GM18861 (cell line): ENCODE results near the gene TTLL13.
A peak's percentile ranks its signal among the peaks of the same experiment; 100 is the strongest.

Experiments used
- ATAC-seq: cut with Tn5 transposase; IDR thresholded peaks from one replicate; pipeline ENCODE4 v1.9.1; 2021; ENCODE audit not compliant: unreplicated experiment

Gene TTLL13, protein sequence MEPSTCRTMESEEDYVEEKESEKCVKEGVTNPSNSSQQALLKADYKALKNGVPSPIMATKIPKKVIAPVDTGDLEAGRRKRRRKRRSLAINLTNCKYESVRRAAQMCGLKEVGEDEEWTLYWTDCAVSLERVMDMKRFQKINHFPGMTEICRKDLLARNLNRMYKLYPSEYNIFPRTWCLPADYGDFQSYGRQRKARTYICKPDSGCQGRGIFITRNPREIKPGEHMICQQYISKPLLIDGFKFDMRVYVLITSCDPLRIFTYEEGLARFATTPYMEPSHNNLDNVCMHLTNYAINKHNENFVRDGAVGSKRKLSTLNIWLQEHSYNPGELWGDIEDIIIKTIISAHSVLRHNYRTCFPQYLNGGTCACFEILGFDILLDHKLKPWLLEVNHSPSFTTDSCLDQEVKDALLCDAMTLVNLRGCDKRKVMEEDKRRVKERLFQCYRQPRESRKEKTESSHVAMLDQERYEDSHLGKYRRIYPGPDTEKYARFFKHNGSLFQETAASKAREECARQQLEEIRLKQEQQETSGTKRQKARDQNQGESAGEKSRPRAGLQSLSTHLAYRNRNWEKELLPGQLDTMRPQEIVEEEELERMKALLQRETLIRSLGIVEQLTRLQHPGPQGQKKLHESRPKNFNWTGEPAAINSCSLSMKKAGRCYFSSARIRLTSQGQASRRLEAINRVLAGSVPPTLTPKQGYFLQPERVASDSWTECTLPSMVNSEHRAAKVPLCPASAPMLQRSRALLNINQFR

DNA sequence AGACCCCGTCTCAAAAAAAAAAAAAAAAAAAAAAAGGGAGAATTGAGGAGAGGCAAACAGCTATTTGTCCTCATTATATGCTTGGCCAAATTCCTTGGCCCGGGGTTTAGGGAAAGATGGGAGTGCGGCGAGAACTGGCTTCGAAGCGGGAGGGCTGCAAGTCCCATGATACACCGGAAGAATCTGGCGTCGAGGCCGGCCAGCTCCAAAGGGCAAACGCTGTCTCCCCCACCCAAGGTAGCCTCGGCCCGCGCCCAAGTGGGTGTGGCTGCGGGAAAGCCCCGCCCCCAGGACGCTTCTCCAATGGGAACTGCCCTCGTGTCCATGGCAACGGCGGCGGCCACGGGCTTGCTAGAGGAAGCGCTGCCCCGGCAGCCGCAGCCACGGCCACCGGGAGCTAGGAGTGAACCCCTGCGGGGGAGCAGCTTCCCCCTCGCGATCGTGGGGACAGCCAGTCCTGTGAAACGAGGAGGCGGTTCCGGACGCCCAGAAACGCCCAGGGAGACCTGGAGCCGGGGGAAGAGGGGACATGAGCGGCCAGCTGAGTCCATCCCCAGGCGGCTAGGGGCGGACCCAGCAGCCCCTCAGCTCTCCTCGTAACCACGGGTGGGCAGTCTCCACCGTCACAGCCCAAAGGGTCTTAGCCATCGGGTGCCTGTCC is at the start of gene TTLL13:
Gene TTLL13, plus strand, starts transcription at position 354 of the 661 bp plus-strand sequence. CDS start 1,075 bp downstream, outside the sequence.
- ATAC-seq: peak; percentile 51

- no peak for ATAC-seq
Measured at GRCh38 chr15:90200534-90201129, 48.7 kb upstream of the TTLL13 start.

- peak; percentile 65 for ATAC-seq
Measured at GRCh38 chr15:90201130-90201943, 48.0 kb upstream of the TTLL13 start, which contains the start of gene SEMA4B. TSS of gene SEMA4B (plus strand) at chr15:90201330. CDS start at chr15:90201579, 249 bp downstream.

- ATAC-seq: no peak
Measured at GRCh38 chr15:90201944-90202375, 47.4 kb upstream of the TTLL13 start.

GRCh38 chr15:90202929-90203328 is 46.4 kb upstream of the TTLL13 start:
- ATAC-seq: no peak

- no peak for ATAC-seq
Measured at GRCh38 chr15:90203473-90203872, 45.9 kb upstream of the TTLL13 start.

DNA sequence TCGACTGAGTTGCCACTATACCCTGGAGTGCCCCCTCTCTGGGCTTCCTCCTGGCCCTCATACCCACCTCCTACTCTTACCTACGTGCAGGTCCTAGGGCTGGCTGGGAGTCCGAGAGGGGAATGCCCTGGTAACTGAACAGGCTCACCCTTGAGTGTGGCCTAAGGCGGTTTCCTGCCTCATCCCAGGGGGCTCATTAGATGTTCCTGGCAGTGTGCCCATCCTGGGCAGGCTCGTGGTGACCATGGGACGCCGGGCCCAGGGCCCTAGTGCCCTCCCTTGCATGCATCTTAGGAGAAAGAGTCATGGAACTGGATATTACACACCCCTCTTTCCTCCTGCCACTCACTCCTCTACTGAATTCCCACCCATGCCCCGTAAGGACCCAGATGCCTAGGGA is 45.4 kb upstream of the TTLL13 start:
- no peak for ATAC-seq

DNA sequence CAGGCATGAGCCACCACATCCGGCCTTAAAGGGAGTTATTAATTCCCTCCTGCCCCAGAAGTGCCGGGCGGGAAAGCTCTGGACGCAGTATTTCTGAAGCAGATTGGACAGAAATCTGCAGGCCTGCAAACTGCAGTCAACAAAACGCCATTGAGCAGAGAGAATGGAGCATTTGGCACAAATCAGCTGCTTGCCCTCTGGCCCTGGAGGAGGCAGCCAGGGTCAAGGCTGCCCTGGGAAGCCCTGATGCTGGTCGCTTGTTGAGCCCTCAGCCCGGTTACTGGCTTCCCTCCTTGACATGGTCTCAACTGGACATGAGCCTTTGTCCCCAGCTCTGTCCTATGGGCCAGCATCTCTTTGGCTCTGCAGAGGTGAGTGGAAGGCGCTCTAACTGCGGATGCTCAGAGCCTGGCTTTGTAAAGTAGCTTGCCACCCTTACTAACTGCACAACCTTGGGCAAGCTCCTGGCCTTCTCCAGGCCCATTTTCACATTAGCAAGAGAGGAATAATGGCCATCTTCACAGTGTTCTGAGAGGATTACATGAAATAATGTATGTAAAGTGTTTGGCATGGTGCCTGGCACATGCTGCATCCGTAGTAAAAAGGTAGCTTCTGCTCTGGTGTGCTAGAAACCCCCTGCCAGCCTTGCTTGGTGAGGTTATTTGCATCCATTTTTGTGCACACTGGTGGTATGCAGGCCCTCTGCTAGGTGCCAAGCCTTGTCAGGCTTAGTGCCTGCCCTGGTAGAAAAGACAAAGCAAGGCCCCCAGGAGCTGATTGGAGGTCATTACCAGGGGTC is 44.1 kb upstream of the TTLL13 start:
- ATAC-seq: no peak

- no peak for ATAC-seq
Measured at GRCh38 chr15:90205886-90206285, 43.5 kb upstream of the TTLL13 start.

DNA sequence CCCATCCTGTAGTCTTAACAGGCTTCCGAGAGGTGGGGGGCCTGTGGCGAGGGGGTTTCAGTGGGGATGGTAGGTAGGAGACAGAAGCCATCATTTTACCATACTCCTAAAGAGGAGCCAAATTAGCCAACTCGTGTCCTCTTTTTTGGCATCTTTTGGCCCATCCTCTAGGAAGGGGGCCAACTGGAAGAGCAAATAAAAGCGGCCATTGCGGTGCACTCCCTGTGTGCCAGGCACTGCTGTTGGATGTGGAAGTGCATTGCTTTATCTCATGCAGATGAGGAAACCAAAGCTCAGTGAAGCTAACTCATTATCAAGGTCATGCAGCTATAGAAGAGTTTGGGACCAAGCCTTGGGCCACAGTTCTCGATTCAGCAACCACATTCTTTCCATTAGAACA is 42.1 kb upstream of the TTLL13 start:
- no peak for ATAC-seq

DNA sequence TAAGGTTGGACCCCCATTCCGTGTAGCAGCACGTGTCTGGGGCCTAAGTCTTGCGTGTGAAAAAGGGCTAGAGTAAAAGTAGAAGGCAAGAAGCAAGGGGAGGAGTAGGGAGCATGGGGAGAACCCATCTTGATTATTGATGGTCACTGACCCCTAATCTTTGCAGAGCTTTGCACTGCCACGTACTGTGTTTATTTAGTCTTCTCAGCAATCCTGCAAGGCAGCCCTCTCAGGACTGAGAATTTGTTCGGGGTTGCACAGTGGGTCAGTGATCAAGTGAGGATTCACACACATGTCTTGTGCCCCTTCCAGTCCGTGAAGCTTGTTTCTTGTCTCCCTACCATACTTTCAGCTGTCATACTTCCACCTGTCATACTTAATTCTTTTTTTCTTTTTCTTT is 41.0 kb upstream of the TTLL13 start:
- ATAC-seq: no peak

- no peak for ATAC-seq
Measured at GRCh38 chr15:90209591-90209990, 39.8 kb upstream of the TTLL13 start.

- ATAC-seq: no peak
Measured at GRCh38 chr15:90210593-90210992, 38.8 kb upstream of the TTLL13 start.

DNA sequence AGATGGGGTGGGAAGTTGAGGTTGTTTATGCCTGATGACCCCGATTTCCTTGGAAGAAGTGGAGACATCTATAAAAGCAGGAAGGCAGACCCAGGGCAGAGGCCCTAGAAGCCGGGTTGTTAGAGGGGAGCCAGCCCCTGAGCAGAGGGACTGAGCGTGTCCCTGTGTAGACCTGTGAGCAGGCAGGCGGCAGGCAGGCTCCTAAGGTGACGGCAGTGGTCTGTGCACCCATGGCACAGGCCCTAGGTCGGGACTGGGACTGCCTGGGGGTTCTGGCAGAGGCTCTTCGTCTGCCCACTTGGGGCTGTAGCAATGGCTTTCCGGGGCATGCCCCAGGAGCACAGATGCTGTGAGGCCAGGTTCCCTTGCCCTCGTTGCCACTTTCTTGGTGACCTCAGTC is 38.3 kb upstream of the TTLL13 start:
- no peak for ATAC-seq

DNA sequence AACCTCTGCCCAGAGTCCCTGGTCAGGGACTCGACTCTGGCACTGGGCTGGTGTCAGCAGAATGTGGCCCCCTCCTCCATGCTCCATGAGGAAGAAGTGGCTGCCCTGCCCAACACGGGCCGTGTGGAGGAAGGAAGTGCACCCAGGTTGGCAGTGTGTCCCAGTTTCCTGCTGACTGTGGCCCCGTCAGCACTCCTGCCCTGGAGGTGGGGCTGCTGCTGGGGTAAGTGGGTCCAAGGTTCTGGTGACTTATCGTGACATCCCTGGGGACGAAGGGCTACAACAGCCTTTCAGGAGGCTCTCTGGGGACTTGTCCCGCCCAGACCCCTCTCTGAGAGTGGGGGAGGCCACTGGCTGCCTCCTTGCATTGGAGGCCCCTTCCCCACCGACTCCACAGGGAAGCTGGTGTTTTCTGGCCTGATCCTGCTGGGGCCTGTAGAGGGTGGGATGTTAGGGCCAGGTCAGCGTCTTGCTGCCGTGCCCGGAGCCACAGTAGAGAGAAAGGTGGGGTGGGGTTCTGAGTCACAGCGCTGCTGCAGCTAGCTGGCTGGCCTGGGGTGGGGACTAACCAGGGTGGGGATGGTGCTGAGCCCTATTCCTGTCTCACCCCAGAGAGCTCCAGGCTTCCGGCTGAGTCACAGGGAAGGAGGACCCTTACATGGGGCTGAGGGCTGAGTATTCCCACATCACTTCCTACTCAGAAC is 37.8 kb upstream of the TTLL13 start:
- ATAC-seq: no peak

DNA sequence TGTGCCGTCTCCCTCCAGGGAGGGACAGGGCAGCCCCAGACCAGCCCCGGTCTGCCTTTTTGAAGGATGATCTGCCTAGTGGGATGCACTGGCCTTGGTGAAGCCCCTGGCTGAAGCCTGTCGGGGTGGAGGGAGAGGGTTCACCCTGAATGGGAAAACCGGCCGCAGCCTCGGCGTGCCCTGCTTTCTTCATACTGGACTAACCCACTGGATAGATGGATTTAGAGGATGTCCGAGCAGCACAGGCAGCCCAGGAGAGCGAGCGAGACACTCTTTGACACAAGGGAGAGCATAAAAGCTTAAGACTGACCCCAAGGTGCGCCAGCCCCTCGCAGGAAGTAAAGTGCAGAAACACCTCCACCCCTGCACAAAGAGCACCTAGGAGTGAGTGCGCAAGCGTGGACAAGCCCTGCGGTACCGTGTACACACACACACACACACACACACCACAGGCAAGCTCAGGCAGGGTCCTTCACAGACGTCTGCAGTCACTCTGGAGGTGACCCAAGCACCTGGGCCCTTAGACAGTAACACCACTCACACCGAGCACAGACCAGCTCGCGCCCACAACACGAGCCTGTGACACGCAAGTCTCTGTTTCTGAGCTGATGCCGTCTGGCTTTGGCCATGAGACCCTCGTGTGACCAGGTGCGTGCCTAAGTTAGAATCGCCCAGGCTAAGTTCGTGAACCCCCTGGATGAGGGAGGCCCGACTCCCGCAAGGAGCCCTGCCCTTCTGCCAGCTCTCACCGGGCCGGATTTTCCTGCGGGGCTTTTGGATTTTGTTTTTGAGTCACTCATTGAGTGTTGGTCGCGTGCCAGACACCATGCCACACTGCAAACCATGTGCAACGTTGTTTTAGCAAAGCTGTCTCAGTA is 36.9 kb upstream of the TTLL13 start:
- ATAC-seq: no peak

- no peak for ATAC-seq
Measured at GRCh38 chr15:90213122-90213817, 36.1 kb upstream of the TTLL13 start.
